H1 (cell line): ENCODE measurements around the gene CBY1. TPM values are rescaled to one million over a fixed set of nuclear protein-coding genes. Genes with fewer than 3 reads are reported as not detected.

ENCODE experiments used
- CTCF ChIA-PET: fragments of 300-600 bp; sonication (Branson Sonifier 250); formaldehyde crosslinking; loops from one replicate; lab custom pipeline; 2021; ENCODE audit not compliant: partially characterized antibody; lab: Charles Lee
- POLR2A ChIA-PET: fragments of 300-600 bp; sonication (Branson Sonifier 250); formaldehyde crosslinking; loops from one replicate; lab custom pipeline; 2021; ENCODE audit warnings: inconsistent platforms; ENCODE audit not compliant: partially characterized antibody; lab: Charles Lee
- DNase-seq, 2 experiments: peaks; one replicate each; pipeline versions ENCODE4 v3.0.0 to v3.0.0-alpha.2; 2010 to 2022; ENCODE audit warnings: low spot score in 2 of 2, low read depth in 1 of 2, mixed read lengths in 1 of 2
- FAIRE-seq: peaks from 2 replicates; lab custom pipeline; 2011; peaks lifted over from hg19 to GRCh38; lab: Jason Lieb, UNC
- H2AFZ ChIP-seq: 2 replicates; pipeline ENCODE4 v1.8.1; 2012; ENCODE audit warnings: low read length, inconsistent platforms
- H2AK5ac ChIP-seq: 2 replicates; pipeline ENCODE4 v1.6.1; 2013; ENCODE audit warnings: low read depth, low read length
- H2BK120ac ChIP-seq: replicated peaks from 2 replicates; pipeline ENCODE3; 2013; ENCODE audit warnings: low read depth, low read length, inconsistent platforms
- H2BK12ac ChIP-seq: 2 replicates; pipeline ENCODE4 v1.6.1; 2013; ENCODE audit warnings: low read depth, low read length
- H2BK15ac ChIP-seq: 2 replicates; pipeline ENCODE4 v1.6.1; 2013; ENCODE audit warnings: low read length
- H2BK20ac ChIP-seq: 2 replicates; pipeline ENCODE4 v1.6.1; 2013; ENCODE audit warnings: low read length
- H2BK5ac ChIP-seq: 2 replicates; pipeline ENCODE4 v1.6.1; 2013; ENCODE audit warnings: low read depth, low read length
- H3K14ac ChIP-seq: 2 replicates; pipeline ENCODE4 v1.6.1; 2013; ENCODE audit warnings: inconsistent platforms; ENCODE audit not compliant: insufficient read length
- H3K18ac ChIP-seq: 2 replicates; pipeline ENCODE4 v1.6.1; 2013; ENCODE audit warnings: low read length; ENCODE audit errors: extremely low read depth
- H3K23ac ChIP-seq: 2 replicates; pipeline ENCODE4 v1.6.1; 2013; ENCODE audit warnings: inconsistent platforms; ENCODE audit not compliant: insufficient read length
- H3K23me2 ChIP-seq: 2 replicates; pipeline ENCODE4 v1.6.1; 2013; ENCODE audit warnings: low read depth, low read length
- H3K27ac ChIP-seq: 2 replicates; pipeline ENCODE4 v1.6.1; 2011; ENCODE audit warnings: low read depth, low read length, inconsistent platforms
- H3K27me3 ChIP-seq, 4 experiments: replicated peaks in 1 of 4; 1 replicate in 1 of 4; 2 replicates in 3 of 4; pipeline versions ENCODE4 v1.6.1 to v1.8.1; 2011 to 2013; ENCODE audit warnings: low read length in 3 of 4, mild to moderate bottlenecking in 3 of 4, inconsistent platforms in 2 of 4, mixed read lengths in 2 of 4, moderate library complexity in 1 of 4; ENCODE audit not compliant: control insufficient read depth in 3 of 4, insufficient read depth in 3 of 4; ENCODE audit errors: extremely low read depth in 1 of 4
- H3K36me3 ChIP-seq, 4 experiments: 2 replicates each; pipeline versions ENCODE4 v1.6.1 to v1.8.1; 2011 to 2013; ENCODE audit warnings: mild to moderate bottlenecking in 4 of 4, low read length in 3 of 4, moderate library complexity in 2 of 4, control low read depth in 1 of 4, inconsistent platforms in 1 of 4; ENCODE audit not compliant: insufficient read depth in 4 of 4, control insufficient read depth in 2 of 4
- H3K4ac ChIP-seq: replicated peaks from 2 replicates; pipeline ENCODE3; 2013; ENCODE audit warnings: low read length, low read depth, mixed read lengths, inconsistent platforms; ENCODE audit not compliant: insufficient read length
- H3K4me1 ChIP-seq, 4 experiments: replicated peaks in 1 of 4; 1 replicate in 1 of 4; 2 replicates in 3 of 4; pipeline versions ENCODE4 v1.6.1 to v1.8.1; 2011 to 2013; ENCODE audit warnings: low read length in 3 of 4, inconsistent platforms in 2 of 4, mixed read lengths in 1 of 4; ENCODE audit not compliant: insufficient read depth in 4 of 4, control insufficient read depth in 3 of 4
- H3K4me2 ChIP-seq, 2 experiments: 2 replicates each; pipeline versions ENCODE4 v1.6.1 to v1.8.1; 2011 to 2013; ENCODE audit warnings: low read depth in 2 of 2, low read length in 2 of 2, control low read depth in 1 of 2, inconsistent platforms in 1 of 2, mild to moderate bottlenecking in 1 of 2; ENCODE audit not compliant: insufficient read depth in 1 of 2
- H3K4me3 ChIP-seq, 4 experiments: fragments of 200-600, 300-600 bp in 1 of 4; sonication (generic), shearing (Covaris generic), sonication (Bioruptor Twin) in 1 of 4; 2 replicates each; pipeline versions ENCODE4 v1.5.1 to v1.8.1; 2011 to 2016; ENCODE audit warnings: low read length in 4 of 4, low read depth in 3 of 4, control low read depth in 2 of 4, inconsistent platforms in 2 of 4, mild to moderate bottlenecking in 2 of 4, mixed read lengths in 1 of 4, moderate library complexity in 1 of 4; ENCODE audit not compliant: insufficient read depth in 2 of 4; ENCODE audit errors: extremely low read depth in 1 of 4
- H3K56ac ChIP-seq: replicated peaks from 2 replicates; pipeline ENCODE3; 2013; ENCODE audit warnings: low read depth, mild to moderate bottlenecking, mixed read lengths, low read length, inconsistent platforms; ENCODE audit not compliant: insufficient read length
- H3K79me1 ChIP-seq: 2 replicates; pipeline ENCODE4 v1.6.1; 2013; ENCODE audit warnings: low read depth, low read length, control low read depth
- H3K79me2 ChIP-seq, 2 experiments: 2 replicates each; pipeline versions ENCODE4 v1.6.1 to v1.8.1; 2012 to 2013; ENCODE audit warnings: low read length in 2 of 2, mild to moderate bottlenecking in 2 of 2, inconsistent platforms in 1 of 2; ENCODE audit not compliant: insufficient read depth in 2 of 2, control insufficient read depth in 1 of 2
- H3K9ac ChIP-seq, 4 experiments: replicated peaks in 1 of 4; 1 replicate in 1 of 4; 2 replicates in 3 of 4; pipeline versions ENCODE4 v1.6.1 to v1.8.1; 2011 to 2013; ENCODE audit warnings: low read depth in 3 of 4, low read length in 3 of 4, control low read depth in 2 of 4, mild to moderate bottlenecking in 2 of 4, moderate library complexity in 2 of 4, inconsistent platforms in 1 of 4; ENCODE audit errors: extremely low read depth in 1 of 4
- H3K9me3 ChIP-seq, 2 experiments: 2 replicates each; pipeline versions ENCODE4 v1.6.1 to v1.8.1; 2012 to 2013; ENCODE audit warnings: mild to moderate bottlenecking in 2 of 2, moderate library complexity in 2 of 2, control low read depth in 1 of 2, inconsistent platforms in 1 of 2, low read depth in 1 of 2, low read length in 1 of 2, mixed read lengths in 1 of 2; ENCODE audit not compliant: insufficient read depth in 2 of 2
- H4K20me1 ChIP-seq, 2 experiments: replicated peaks in 1 of 2; 2 replicates each; pipeline versions ENCODE3 to v1.8.1; 2011 to 2013; ENCODE audit warnings: inconsistent platforms in 2 of 2, low read length in 2 of 2, mild to moderate bottlenecking in 1 of 2; ENCODE audit not compliant: insufficient read depth in 2 of 2, control insufficient read depth in 1 of 2
- H4K5ac ChIP-seq: 2 replicates; pipeline ENCODE4 v1.6.1; 2013; ENCODE audit warnings: low read length, low read depth, mixed read lengths, inconsistent platforms; ENCODE audit not compliant: insufficient read length
- H4K8ac ChIP-seq: 2 replicates; pipeline ENCODE4 v1.8.0; 2013; ENCODE audit warnings: mild to moderate bottlenecking, moderate library complexity, low read length, inconsistent platforms; ENCODE audit not compliant: insufficient read depth; ENCODE audit errors: extremely low read depth
- H4K91ac ChIP-seq: replicated peaks from 2 replicates; pipeline ENCODE3; 2013; ENCODE audit warnings: low read length, mixed read lengths, inconsistent platforms; ENCODE audit not compliant: insufficient read length
- ASH2L ChIP-seq: fragments of 200-600, 300-600 bp; sonication (generic); IDR thresholded peaks from one replicate; pipeline ENCODE4 v1.7.1; 2017; ENCODE audit warnings: low read length
- ATF2 ChIP-seq: IDR thresholded peaks from 2 replicates; pipeline ENCODE4 v1.6.1; 2012; ENCODE audit warnings: low read length, inconsistent platforms
- CBX5 ChIP-seq: fragments of 300-800, 300-1000 bp; sonication (generic); IDR thresholded peaks from 2 replicates; pipeline ENCODE4 v1.7.1; 2016; ENCODE audit warnings: antibody characterized with exemption, low read length, low read depth
- CEBPB ChIP-seq: IDR thresholded peaks from 2 replicates; pipeline ENCODE4 v1.6.1; 2012; ENCODE audit warnings: low read depth, low read length
- CREB1 ChIP-seq: IDR thresholded peaks from 2 replicates; pipeline ENCODE4 v1.6.1; 2012; ENCODE audit warnings: inconsistent platforms
- GABPA ChIP-seq: IDR thresholded peaks from 2 replicates; pipeline ENCODE4 v1.6.1; 2011; ENCODE audit warnings: mild to moderate bottlenecking, low read length, moderate library complexity, borderline replicate concordance; ENCODE audit not compliant: insufficient read depth
- RBBP5 ChIP-seq: IDR thresholded peaks from 2 replicates; pipeline ENCODE4 v1.7.1; 2012; ENCODE audit warnings: low read depth, mild to moderate bottlenecking, inconsistent platforms, low read length, moderate library complexity, borderline replicate concordance
- SIN3A ChIP-seq, 2 experiments: IDR thresholded peaks in 1 of 2; conservative IDR thresholded peaks in 1 of 2; 2 replicates each; pipeline ENCODE4 v1.6.1; 2011 to 2012; ENCODE audit warnings: low read length in 2 of 2, improper control_type of control experiment in 1 of 2, low read depth in 1 of 2, mild to moderate bottlenecking in 1 of 2
- SIX5 ChIP-seq: IDR thresholded peaks from 2 replicates; pipeline ENCODE4 v1.6.1; 2011; ENCODE audit warnings: mild to moderate bottlenecking, low read depth, low read length
- SP2 ChIP-seq: IDR thresholded peaks from 2 replicates; pipeline ENCODE4 v1.6.1; 2012; ENCODE audit warnings: mild to moderate bottlenecking, low read length, inconsistent platforms
- SUZ12 ChIP-seq: fragments of 200-600 bp; sonication (generic); IDR thresholded peaks from 2 replicates; pipeline ENCODE4 v1.6.1; 2012; ENCODE audit warnings: mild to moderate bottlenecking, inconsistent platforms, low read length, moderate library complexity, mixed read lengths
- WGBS, 2 experiments: shearing (Covaris generic) in 1 of 2; methylation state at CpG; one replicate each; pipeline versions ENCODE4 v1.1.6 to v1.1.7; 2013 to 2015; ENCODE audit warnings: low lambda C conversion rate in 2 of 2, mixed read lengths in 2 of 2, inconsistent platforms in 1 of 2, low coverage in 1 of 2, missing lambda C conversion rate in 1 of 2; ENCODE audit not compliant: insufficient replicate concordance in 2 of 2, insufficient coverage in 1 of 2, insufficient read length in 1 of 2; ENCODE audit errors: extremely low coverage in 1 of 2, missing lambda C conversion rate in 1 of 2; 5-methylcytosine and 5-hydroxymethylcytosine counted together
- polyA plus RNA-seq, 7 experiments: library from polyadenylated mRNA; depleted of rRNA in 3 of 7; stranded (reverse) in 5 of 7; unstranded in 2 of 7; fragments of >200 nt in 5 of 7; fragments of 200-250 nt in 2 of 7; gene quantifications; 1 replicate in 5 of 7; 2 replicates in 1 of 7; 4 replicates in 1 of 7; pipeline versions ENCODE4 v1.2.1 to v1.2.3, GENCODE V29; 2011 to 2013; ENCODE audit warnings: missing spikeins in 2 of 7, mixed read lengths in 2 of 7
- total RNA-seq: library from RNA; stranded (reverse); fragmentation: NEBNext Ultra II Directional; extraction: Animal tissue kit (Norgen Biotek cat#: 25700); gene quantifications from 2 replicates; pipeline ENCODE4 v1.2.1, GENCODE V29; 2021
- TF ChIP-seq, protein P1 (sequence below): IDR thresholded peaks from 2 replicates; pipeline ENCODE4 v1.6.1; 2012; ENCODE audit warnings: inconsistent platforms

The CBY1 gene
- total and polyA plus RNA-seq, 2 of the 8 experiments (the other 6 are each of a cell fraction or from before 2014, with no cell fraction given), result 23.2 to 30.2 TPM

DNA sequence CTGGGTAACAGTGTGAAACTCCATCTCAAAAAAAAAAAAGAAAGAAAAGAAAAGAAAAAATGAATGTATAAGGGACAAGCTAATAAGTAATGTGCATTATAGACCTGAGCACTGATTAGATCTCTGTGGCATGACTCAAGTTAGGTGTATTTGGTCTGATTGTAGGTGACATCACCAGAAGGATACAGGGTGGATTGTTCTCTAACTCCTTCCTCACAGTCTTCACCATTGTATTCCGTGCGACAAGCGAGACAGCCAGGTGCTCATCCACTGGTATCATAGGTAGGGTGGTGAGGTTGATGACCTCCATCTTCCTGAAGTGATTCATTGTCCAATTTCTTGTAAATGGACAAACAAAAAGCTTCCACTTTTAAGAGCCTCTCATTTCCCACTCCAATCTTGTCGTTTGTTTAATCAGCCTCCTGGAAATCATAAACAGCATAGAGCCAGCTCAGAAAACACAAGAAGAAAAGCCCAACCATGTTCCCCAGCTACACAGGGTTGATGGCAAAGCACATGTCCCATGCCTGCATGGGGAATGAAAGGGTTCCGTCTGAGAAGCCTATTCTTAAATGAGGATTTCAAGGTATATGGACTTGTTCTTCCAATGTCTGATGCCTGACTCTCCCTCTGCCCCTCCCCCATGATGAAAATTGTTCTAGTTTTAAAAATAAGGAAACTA is 6.5 kb upstream of the CBY1 start:
- no peak overlapping the region for H3K23ac ChIP-seq
- H3K23me2 ChIP-seq, result no peaks in the 10 kb centered on the region
- H3K9me3 ChIP-seq, result no peaks in the 10 kb centered on the region
- no peaks in the 10 kb centered on the region for H4K20me1 ChIP-seq
- no peak overlapping the region for H3K4ac ChIP-seq
- CTCF ChIA-PET, result no interaction called here
- no peak overlapping the region for H2BK5ac ChIP-seq
- no peaks in the 10 kb centered on the region for H3K27me3 ChIP-seq
- no peak overlapping the region for H2AK5ac ChIP-seq
- H3K79me1 ChIP-seq, result no peaks in the 10 kb centered on the region
- no peak overlapping the region for H3K4me2 ChIP-seq
- no peak overlapping the region for H3K18ac ChIP-seq
- H2BK12ac ChIP-seq, result no peak overlapping the region
- no peak for FAIRE-seq
- no peaks in the 10 kb centered on the region for H3K79me2 ChIP-seq
- POLR2A ChIA-PET, result no interaction called here
- H4K5ac ChIP-seq, result no peak overlapping the region
- H3K56ac ChIP-seq, result no peak overlapping the region
- no peak overlapping the region for H3K9ac ChIP-seq
- no peak for DNase-seq
- H3K4me1 ChIP-seq, result no peaks in the 10 kb centered on the region
- no peak overlapping the region for H2AFZ ChIP-seq
- no peak overlapping the region for H3K27ac ChIP-seq
- H2BK20ac ChIP-seq, result no peak overlapping the region
- WGBS, 2 experiments, result 87% methylated on average over 5 of the region's 5 CpGs; no CpG with 5 or more reads in 1 of the 2 experiments
- H4K91ac ChIP-seq, result no peak overlapping the region
- H2BK15ac ChIP-seq, result no peak overlapping the region
- H4K8ac ChIP-seq, result no peak overlapping the region
- H3K4me3 ChIP-seq, result no peak overlapping the region
- peaks cover 2 to 11% (median 3%) of the 10 kb centered on the region in 4 experiments; a peak in 3 of 8 replicates for H3K36me3 ChIP-seq
- no peak overlapping the region for H3K14ac ChIP-seq
- H2BK120ac ChIP-seq, result no peak overlapping the region
- TF ChIP-seq GABPA, result no peak
- TF ChIP-seq, protein P1, sequence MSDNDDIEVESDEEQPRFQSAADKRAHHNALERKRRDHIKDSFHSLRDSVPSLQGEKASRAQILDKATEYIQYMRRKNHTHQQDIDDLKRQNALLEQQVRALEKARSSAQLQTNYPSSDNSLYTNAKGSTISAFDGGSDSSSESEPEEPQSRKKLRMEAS, result no peak
- TF ChIP-seq SIN3A (conservative IDR thresholded peaks at IDR 0.05 in 1 of 2, IDR thresholded peaks at IDR 0.05 in 1 of 2; ENCODE audit: low read depth in 1 of 2, low read length in 2 of 2), result no peak
- TF ChIP-seq SIX5, result no peak
- no peak for TF ChIP-seq ASH2L
- no peak for TF ChIP-seq ATF2
- TF ChIP-seq CREB1, result no peak
- TF ChIP-seq CBX5, result no peak
- TF ChIP-seq SP2, result no peak
- TF ChIP-seq CEBPB, result no peak
- no peak for TF ChIP-seq SUZ12
- no peak for TF ChIP-seq RBBP5
